Pancreas (tissue), 10 donors: ENCODE results near the gene PFKFB4. TPM values are rescaled to one million over a fixed set of nuclear protein-coding genes. Genes with fewer than 3 reads are reported as not detected.
A peak's percentile ranks its signal among the peaks of the same experiment; 100 is the strongest.

Experiments used
- ATAC-seq, 4 donors: fragments of 200-7000 bp; cut with Tn5 transposase; one replicate each; pipeline versions ENCODE4 v1.8.0 to v1.9.1; 2020; ENCODE audit warnings: mild to moderate bottlenecking in 4 of 4, moderate library complexity in 4 of 4
- DNase-seq, 6 donors: peaks; one replicate each; pipeline ENCODE4 v3.0.0-alpha.2; 2020
- FAIRE-seq: peaks from 2 replicates; lab custom pipeline; 2012; peaks lifted over from hg19 to GRCh38; lab: Jason Lieb, UNC
- H3K27ac ChIP-seq, 4 donors: fragments of 200-600 bp; sonication (generic); 1 replicate in 3 of 4; 2 replicates in 1 of 4; pipeline versions ENCODE4 v1.5.0 to v1.8.0; 2020
- H3K27me3 ChIP-seq, 4 donors: fragments of 200-600 bp; one replicate each; pipeline ENCODE4 v1.8.0; 2021
- H3K36me3 ChIP-seq, 3 donors: fragments of 200-600 bp; sonication (generic) in 1 of 3; one replicate each; pipeline versions ENCODE4 v1.5.0 to v1.8.0; 2020 to 2021
- H3K4me1 ChIP-seq, 3 donors: fragments of 200-600 bp; one replicate each; pipeline ENCODE4 v1.8.0; 2021
- H3K4me3 ChIP-seq, 4 donors: fragments of 200-600 bp; sonication (generic) in 2 of 4; one replicate each; pipeline versions ENCODE4 v1.5.0 to v1.8.0; 2020 to 2021
- H3K9me3 ChIP-seq, 4 donors: fragments of 200-600 bp; one replicate each; pipeline ENCODE4 v1.8.0; 2021
- CTCF ChIP-seq, 4 donors: fragments of 200-600 bp; sonication (generic) in 3 of 4; IDR thresholded peaks; one replicate each; pipeline versions ENCODE4 v1.5.0 to v1.8.0; 2021; ENCODE audit warnings: antibody characterized with exemption in 4 of 4
- WGBS, 2 donors: extraction: QIAGEN DNeasy Blood & Tissue Kit; methylation state at CpG; one replicate each; pipeline ENCODE4 v1.1.7; 2013; 5-methylcytosine and 5-hydroxymethylcytosine counted together
- intact Hi-C, 3 donors: fragments of 100-400 bp; cut with DNase I; formaldehyde crosslinking; loops; one replicate each; pipeline versions ENCODE4 v1.11.1 to v1.14.2; 2022
- polyA plus RNA-seq, 2 donors: library from polyadenylated mRNA; stranded (reverse); fragments of 200-250 nt; gene quantifications; one replicate each; pipeline ENCODE4 v1.2.3, GENCODE V29; 2013
- total RNA-seq, 6 donors: library from RNA; stranded (reverse); fragmentation: NEBNext Ultra II Directional in 4 of 6; extraction: Animal tissue kit (Norgen Biotek cat#: 25700) in 4 of 6; gene quantifications; one replicate each; pipeline versions ENCODE4 v1.2.1 to v1.2.4, GENCODE V29; 2021 to 2023
- donor health status: healthy with polysubstance abuse.
- donor health status: DM: no; HTN: no; CAD: no; lungs with moderate emphysema.
- donor health status: DM: no; HTN: no; CAD: no.
- donor health status: control.
- donor health status: control.
- donor health status: Bipolar disorder and iron deficiency.
- donor health status: DM: yes; HTN: yes; CAD: no.
- donor health status: DM: no; HTN: no; CAD: no.
- donor health status: DM: no; HTN: no; CAD: no.
- donor health status: DM: yes; HTN: yes; CAD: no.

PFKFB4 gene
- total and polyA plus RNA-seq, 8 donors = 7.4 to 12.2 (median 8.5) TPM

DNA sequence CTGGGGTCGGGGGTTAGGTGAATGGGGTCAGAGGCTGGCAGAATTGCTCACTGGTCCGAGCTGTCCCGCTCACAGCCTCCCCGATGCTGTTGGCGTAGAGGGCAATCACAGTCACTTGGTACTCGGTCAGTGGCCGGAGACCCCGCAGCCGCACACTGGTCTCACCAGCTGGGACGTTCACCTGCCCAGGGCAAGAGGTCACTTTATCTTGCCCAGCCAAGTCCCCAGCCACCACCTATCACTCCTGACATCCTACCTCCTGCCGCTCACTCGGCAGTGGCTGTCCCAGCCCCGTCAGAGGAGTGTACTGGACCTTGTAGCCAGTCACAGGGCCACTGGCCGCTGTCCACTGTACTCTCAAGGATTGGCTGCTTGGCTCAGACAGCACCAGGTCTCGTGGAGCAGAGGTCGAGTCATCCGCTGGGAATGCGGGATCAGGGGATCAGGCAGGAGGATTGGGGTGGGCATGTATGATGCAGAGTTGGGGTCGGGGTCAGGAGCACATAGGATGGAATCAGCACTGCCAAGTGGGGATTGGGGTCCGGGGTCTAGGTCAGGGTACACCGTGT is 36.0 kb upstream of the PFKFB4 start:
- ATAC-seq (no peak), DNase-seq (peak in 1 of 6 donors; percentile 54), FAIRE-seq (no peak)
- H3K4me3 ChIP-seq = no peak overlapping the region
- no peak for TF ChIP-seq CTCF (IDR thresholded peaks at IDR 0.05)
- H3K27ac ChIP-seq = no peak overlapping the region
- no peaks in the 10 kb centered on the region for H3K4me1 ChIP-seq
- no peaks in the 10 kb centered on the region for H3K27me3 ChIP-seq
- intact Hi-C loops = no loop called here
- no peaks in the 10 kb centered on the region for H3K36me3 ChIP-seq
- no peaks in the 10 kb centered on the region for H3K9me3 ChIP-seq
- WGBS, 2 donors = 79 to 86% methylated on average over 21 of the region's 21 CpGs

- Histone ChIP-seq H3K36me3 (no peaks in the 10 kb centered on the region), H3K27ac (no peak overlapping the region), H3K9me3 (no peaks in the 10 kb centered on the region), H3K27me3 (no peaks in the 10 kb centered on the region), H3K4me3 (no peak overlapping the region), H3K4me1 (no peaks in the 10 kb centered on the region)
- WGBS, 2 donors = 84 to 87% methylated on average over 22 of the region's 22 CpGs
- ATAC-seq (no peak), FAIRE-seq (no peak), DNase-seq (peak in 1 of 6 donors; percentile 50)
- intact Hi-C loops = no loop called here
- TF ChIP-seq CTCF (IDR thresholded peaks at IDR 0.05) = no peak
Measured at GRCh38 chr3:48591886-48592518, 35.4 kb upstream of the PFKFB4 start.

DNA sequence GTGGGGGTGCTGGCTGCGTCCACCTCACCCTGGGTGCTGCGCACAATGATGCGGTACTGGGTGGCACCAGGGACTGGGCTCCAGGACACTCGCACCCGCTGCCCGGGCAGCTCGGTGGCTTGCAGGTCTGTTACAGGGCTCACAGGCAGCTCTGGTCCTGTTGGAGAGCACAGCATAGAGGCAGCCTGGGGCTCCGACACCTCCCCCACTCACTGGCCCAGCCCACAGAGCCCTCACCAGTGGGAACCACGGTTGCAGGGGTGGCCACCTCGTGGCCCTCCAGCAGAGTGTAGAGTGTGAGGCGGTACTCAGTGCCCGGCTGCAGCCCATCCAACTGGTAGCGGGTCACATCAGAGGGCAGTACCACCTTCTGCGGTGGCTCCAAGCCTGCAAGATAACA is 34.8 kb upstream of the PFKFB4 start:
- 80 to 88% methylated on average over 13 to 14 of the region's 14 CpGs for WGBS, 2 donors
- no peaks in the 10 kb centered on the region for H3K27me3 ChIP-seq
- no peak overlapping the region for H3K27ac ChIP-seq
- no peaks in the 10 kb centered on the region for H3K36me3 ChIP-seq
- no peak for TF ChIP-seq CTCF (IDR thresholded peaks at IDR 0.05)
- DNase-seq (no peak), FAIRE-seq (no peak), ATAC-seq (no peak)
- intact Hi-C loops = no loop called here
- no peaks in the 10 kb centered on the region for H3K4me1 ChIP-seq
- H3K4me3 ChIP-seq = no peak overlapping the region
- no peaks in the 10 kb centered on the region for H3K9me3 ChIP-seq

DNA sequence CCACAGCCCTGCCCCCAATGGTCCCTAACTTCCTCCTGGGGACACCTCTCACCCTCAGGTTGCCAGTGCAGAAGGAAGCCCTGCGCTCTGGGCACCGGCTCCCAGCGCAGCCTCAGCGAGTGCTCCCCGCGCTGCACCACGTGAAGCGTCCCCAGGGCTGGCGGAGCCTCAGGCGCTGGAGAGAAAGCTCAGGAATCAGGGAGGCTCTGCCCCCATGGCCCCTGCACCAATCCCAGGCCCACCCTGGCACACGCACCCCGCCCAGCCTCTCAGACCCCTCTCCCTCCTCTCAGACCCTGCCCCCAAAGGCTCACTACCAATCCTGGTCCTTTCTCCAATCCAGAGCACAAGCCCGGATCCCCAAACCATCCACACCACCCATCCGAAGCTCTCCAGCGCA is 31.6 kb upstream of the PFKFB4 start:
- no peaks in the 10 kb centered on the region for H3K4me1 ChIP-seq
- FAIRE-seq = no peak
- no peak overlapping the region for H3K4me3 ChIP-seq
- TF ChIP-seq CTCF (IDR thresholded peaks at IDR 0.05) = no peak
- no peak for DNase-seq
- no peaks in the 10 kb centered on the region for H3K27me3 ChIP-seq
- H3K9me3 ChIP-seq = no peaks in the 10 kb centered on the region
- WGBS, 2 donors = 52 to 53% methylated on average over 15 of the region's 15 CpGs
- intact Hi-C loops = no loop called here
- no peak for ATAC-seq
- no peaks in the 10 kb centered on the region for H3K36me3 ChIP-seq
- no peak overlapping the region for H3K27ac ChIP-seq

DNA sequence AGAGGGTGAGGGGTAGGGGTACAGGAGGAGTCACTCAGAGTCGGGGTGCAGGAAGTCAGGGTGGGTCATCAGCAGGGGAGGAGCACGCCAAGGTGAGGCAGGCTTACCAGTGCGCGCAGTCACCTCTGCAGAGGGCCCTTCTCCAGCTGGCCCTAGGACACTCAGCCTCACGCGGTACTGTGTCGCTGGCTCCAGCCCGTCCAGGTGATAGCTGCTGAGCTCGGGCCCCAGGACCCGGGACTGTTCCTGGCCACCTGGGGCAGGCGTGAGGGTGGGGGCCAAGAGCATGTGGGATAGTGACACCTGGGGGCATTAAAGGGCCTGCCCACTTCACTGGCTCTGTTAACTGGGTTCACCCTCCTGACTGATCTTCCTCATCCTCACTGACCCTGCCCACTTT is 31.1 kb upstream of the PFKFB4 start:
- intact Hi-C loops = no loop called here
- no peak for TF ChIP-seq CTCF (IDR thresholded peaks at IDR 0.05)
- no peak for ATAC-seq
- Histone ChIP-seq H3K27me3 (no peaks in the 10 kb centered on the region), H3K4me3 (no peak overlapping the region), H3K36me3 (no peaks in the 10 kb centered on the region), H3K4me1 (no peaks in the 10 kb centered on the region), H3K27ac (no peak overlapping the region), H3K9me3 (no peaks in the 10 kb centered on the region)
- no peak for DNase-seq
- FAIRE-seq = no peak
- WGBS, 2 donors = 66 to 69% methylated on average over 10 to 11 of the region's 11 CpGs
